Liver (tissue), 9 donors: ENCODE data around the gene FBXO33. TPM values are rescaled to one million over a fixed set of nuclear protein-coding genes. Genes with fewer than 3 reads are reported as not detected.

Experiments used
- DNase-seq: peaks from one replicate; pipeline ENCODE4 v3.0.0-alpha.2; 2017; ENCODE audit warnings: low spot score
- H3K27ac ChIP-seq, 2 donors: one replicate each; pipeline ENCODE4 v1.7.0; 2013; ENCODE audit warnings: inconsistent platforms in 2 of 2, low read length in 2 of 2, control low read depth in 1 of 2, low read depth in 1 of 2, mild to moderate bottlenecking in 1 of 2
- H3K27me3 ChIP-seq, 4 donors: one replicate each; pipeline versions ENCODE4 v1.6.1 to v1.7.0; 2013; ENCODE audit warnings: low read length in 3 of 4, inconsistent platforms in 1 of 4, mild to moderate bottlenecking in 1 of 4, moderate library complexity in 1 of 4; ENCODE audit not compliant: control insufficient read depth in 4 of 4, insufficient read depth in 4 of 4
- H3K36me3 ChIP-seq, 4 donors: one replicate each; pipeline versions ENCODE4 v1.6.1 to v1.7.0; 2013; ENCODE audit warnings: low read length in 3 of 4, mild to moderate bottlenecking in 3 of 4, low read depth in 1 of 4, moderate library complexity in 1 of 4; ENCODE audit not compliant: control insufficient read depth in 4 of 4, insufficient read depth in 3 of 4
- H3K4me1 ChIP-seq, 4 donors: one replicate each; pipeline versions ENCODE4 v1.6.1 to v1.7.0; 2013; ENCODE audit warnings: low read length in 3 of 4, mild to moderate bottlenecking in 3 of 4, moderate library complexity in 1 of 4; ENCODE audit not compliant: control insufficient read depth in 4 of 4, insufficient read depth in 4 of 4
- H3K4me3 ChIP-seq, 3 donors: one replicate each; pipeline versions ENCODE4 v1.6.1 to v1.7.0; 2013; ENCODE audit warnings: low read length in 3 of 3, control low read depth in 1 of 3, low read depth in 1 of 3, mild to moderate bottlenecking in 1 of 3
- H3K9ac ChIP-seq, 2 donors: one replicate each; pipeline ENCODE4 v1.7.0; 2013; ENCODE audit warnings: low read length in 2 of 2, mild to moderate bottlenecking in 2 of 2, moderate library complexity in 2 of 2, control low read depth in 1 of 2, low read depth in 1 of 2
- H3K9me3 ChIP-seq, 4 donors: one replicate each; pipeline versions ENCODE4 v1.6.1 to v1.7.0; 2013; ENCODE audit warnings: low read length in 3 of 4; ENCODE audit not compliant: control insufficient read depth in 4 of 4
- ATF3 ChIP-seq: IDR thresholded peaks from 2 replicates; pipeline ENCODE4 v1.6.1; 2016; ENCODE audit warnings: antibody characterized with exemption
- EGR1 ChIP-seq, 2 donors: IDR thresholded peaks; 2 replicates each; pipeline ENCODE4 v1.6.1; 2016 to 2018; ENCODE audit warnings: antibody characterized with exemption in 2 of 2, low read depth in 2 of 2
- FOXA1 ChIP-seq: IDR thresholded peaks from 2 replicates; pipeline ENCODE4 v1.6.1; 2016; ENCODE audit warnings: antibody characterized with exemption
- FOXA2 ChIP-seq: IDR thresholded peaks from 2 replicates; pipeline ENCODE4 v1.6.1; 2016; ENCODE audit warnings: antibody characterized with exemption
- GABPA ChIP-seq, 2 donors: IDR thresholded peaks in 1 of 2; conservative IDR thresholded peaks in 1 of 2; 2 replicates each; pipeline ENCODE4 v1.6.1; 2016; ENCODE audit warnings: antibody characterized with exemption in 2 of 2, mild to moderate bottlenecking in 1 of 2, moderate library complexity in 1 of 2
- HNF4A ChIP-seq, 2 donors: conservative IDR thresholded peaks; 2 replicates each; pipeline ENCODE4 v1.6.1; 2016; ENCODE audit warnings: antibody characterized with exemption in 2 of 2, mild to moderate bottlenecking in 2 of 2
- HNF4G ChIP-seq: IDR thresholded peaks from 2 replicates; pipeline ENCODE4 v1.6.1; 2016; ENCODE audit warnings: antibody characterized with exemption
- JUND ChIP-seq, 2 donors: IDR thresholded peaks; 2 replicates each; pipeline ENCODE4 v1.6.1; 2016; ENCODE audit warnings: antibody characterized with exemption in 2 of 2
- MAX ChIP-seq: IDR thresholded peaks from 2 replicates; pipeline ENCODE4 v1.6.1; 2016; ENCODE audit warnings: antibody characterized with exemption
- NR2F2 ChIP-seq: IDR thresholded peaks from 2 replicates; pipeline ENCODE4 v1.6.1; 2016; ENCODE audit warnings: antibody characterized with exemption
- RAD21 ChIP-seq, 2 donors: IDR thresholded peaks; 2 replicates each; pipeline ENCODE4 v1.6.1; 2016; ENCODE audit warnings: antibody characterized with exemption in 2 of 2, mild to moderate bottlenecking in 2 of 2
- RXRA ChIP-seq, 2 donors: IDR thresholded peaks; 2 replicates each; pipeline ENCODE4 v1.6.1; 2017 to 2018; ENCODE audit warnings: antibody characterized with exemption in 2 of 2, mild to moderate bottlenecking in 1 of 2
- SP1 ChIP-seq: IDR thresholded peaks from 2 replicates; pipeline ENCODE4 v1.6.1; 2018; ENCODE audit warnings: antibody characterized with exemption, mild to moderate bottlenecking
- TAF1 ChIP-seq: conservative IDR thresholded peaks from 2 replicates; pipeline ENCODE4 v1.6.1; 2016; ENCODE audit warnings: antibody characterized with exemption, mild to moderate bottlenecking
- YY1 ChIP-seq: IDR thresholded peaks from 2 replicates; pipeline ENCODE4 v1.6.1; 2016; ENCODE audit warnings: antibody characterized with exemption, mild to moderate bottlenecking
- WGBS: extraction: QIAGEN DNeasy Blood & Tissue Kit; methylation state at CpG from one replicate; pipeline ENCODE4 v1.1.7; 2013; 5-methylcytosine and 5-hydroxymethylcytosine counted together
- polyA plus RNA-seq, 2 donors: library from polyadenylated mRNA; stranded (reverse) in 1 of 2; unstranded in 1 of 2; fragments of 200-250 nt in 1 of 2; fragments of >200 nt in 1 of 2; fragmentation: Nextera tagmentation in 1 of 2; extraction: Ambion mirVana in 1 of 2; gene quantifications; one replicate each; pipeline versions ENCODE4 v1.2.1 to v1.2.3, GENCODE V29; 2013 to 2015
- total RNA-seq, 2 donors: library from RNA; depleted of rRNA; stranded (reverse); fragments of >200 nt; gene quantifications; one replicate each; pipeline ENCODE4 v1.2.3, GENCODE V29; 2014
- TF ChIP-seq, protein P1 (sequence below): fragments of 150-350 bp; IDR thresholded peaks from 2 replicates; pipeline ENCODE4 v1.5.1; 2017; ENCODE audit warnings: improper control_type of control experiment, low read depth, low read length; ENCODE audit not compliant: missing input control
- donor health status: healthy.
- donor health status: healthy.
- donor health status: healthy.
- donor health status: healthy.
- donor health status: healthy.

Gene FBXO33
- total and polyA plus RNA-seq, 4 donors: 3.3 to 11.4 (median 6.1) TPM

DNA sequence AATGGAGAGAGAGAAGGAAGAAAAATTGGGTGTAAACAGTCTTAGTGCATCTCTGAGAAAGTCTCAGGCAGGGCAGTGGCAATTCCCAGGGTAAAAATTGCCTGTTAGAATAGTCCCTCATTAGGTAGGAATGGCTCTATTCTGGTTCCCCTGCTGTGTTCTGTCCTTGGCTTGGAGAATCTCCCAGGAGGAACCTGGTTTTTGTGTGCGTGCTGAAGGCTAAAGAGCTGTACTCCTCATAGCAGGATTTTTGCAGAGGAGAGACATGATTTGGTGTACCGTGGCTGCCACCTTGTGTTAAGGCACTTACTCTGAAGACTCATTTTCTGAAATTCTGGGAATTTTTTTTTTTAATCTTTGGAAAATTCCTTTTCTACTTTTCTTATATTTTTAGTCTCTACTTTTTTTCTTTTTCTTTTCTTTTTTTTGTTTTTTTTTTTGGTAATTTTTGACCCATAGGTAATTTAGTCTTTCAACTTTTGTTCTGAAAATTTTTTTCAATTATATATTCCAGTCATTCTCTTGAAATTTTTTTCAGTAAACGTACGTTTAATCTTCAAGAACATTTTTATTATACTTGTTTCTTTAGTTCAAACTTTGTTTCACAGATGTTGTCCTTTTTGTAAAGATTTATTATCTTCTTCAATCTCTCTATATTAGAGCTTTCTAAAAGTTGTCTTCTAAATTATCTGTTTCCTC, 63.8 kb downstream of the FBXO33 start:
- no peak for DNase-seq
- H3K9me3 ChIP-seq: no peaks in the 10 kb centered on the region
- peak; percentile 71 to 77 for TF ChIP-seq RAD21 (IDR thresholded peaks at IDR 0.05)
- TF ChIP-seq MAX: no peak
- TF ChIP-seq, protein P1, sequence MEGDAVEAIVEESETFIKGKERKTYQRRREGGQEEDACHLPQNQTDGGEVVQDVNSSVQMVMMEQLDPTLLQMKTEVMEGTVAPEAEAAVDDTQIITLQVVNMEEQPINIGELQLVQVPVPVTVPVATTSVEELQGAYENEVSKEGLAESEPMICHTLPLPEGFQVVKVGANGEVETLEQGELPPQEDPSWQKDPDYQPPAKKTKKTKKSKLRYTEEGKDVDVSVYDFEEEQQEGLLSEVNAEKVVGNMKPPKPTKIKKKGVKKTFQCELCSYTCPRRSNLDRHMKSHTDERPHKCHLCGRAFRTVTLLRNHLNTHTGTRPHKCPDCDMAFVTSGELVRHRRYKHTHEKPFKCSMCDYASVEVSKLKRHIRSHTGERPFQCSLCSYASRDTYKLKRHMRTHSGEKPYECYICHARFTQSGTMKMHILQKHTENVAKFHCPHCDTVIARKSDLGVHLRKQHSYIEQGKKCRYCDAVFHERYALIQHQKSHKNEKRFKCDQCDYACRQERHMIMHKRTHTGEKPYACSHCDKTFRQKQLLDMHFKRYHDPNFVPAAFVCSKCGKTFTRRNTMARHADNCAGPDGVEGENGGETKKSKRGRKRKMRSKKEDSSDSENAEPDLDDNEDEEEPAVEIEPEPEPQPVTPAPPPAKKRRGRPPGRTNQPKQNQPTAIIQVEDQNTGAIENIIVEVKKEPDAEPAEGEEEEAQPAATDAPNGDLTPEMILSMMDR: peak; percentile 37
- no peak for TF ChIP-seq JUND (IDR thresholded peaks at IDR 0.05)
- H3K27ac ChIP-seq: no peak overlapping the region
- H3K4me3 ChIP-seq: no peak overlapping the region
- H3K4me1 ChIP-seq: peaks cover 0 to 2% (median 0%) of the 10 kb centered on the region in 4 donors
- no peak overlapping the region for H3K9ac ChIP-seq
- H3K36me3 ChIP-seq: peaks cover 0 to 6% (median 4%) of the 10 kb centered on the region in 4 donors
- 54% methylated on average over 4 of the region's 4 CpGs for WGBS
- H3K27me3 ChIP-seq: no peaks in the 10 kb centered on the region

DNA sequence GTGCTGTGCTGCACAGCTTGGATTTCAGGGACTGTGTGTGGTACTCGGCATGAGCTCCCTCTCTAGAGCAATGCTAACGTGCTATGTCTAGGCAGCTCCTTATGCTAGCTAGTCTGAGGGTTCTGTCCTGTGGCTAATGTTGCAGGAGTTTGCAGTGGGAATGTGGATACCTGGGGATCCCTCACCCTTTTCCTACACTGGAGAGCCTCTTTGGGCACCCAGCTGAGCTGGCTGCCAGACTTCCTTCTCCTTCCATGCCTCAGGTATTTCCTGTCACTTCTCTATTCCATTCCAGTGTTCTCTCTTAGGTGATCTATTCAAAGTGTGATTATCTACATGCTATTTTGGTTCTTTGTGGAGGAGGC, 64.9 kb downstream of the FBXO33 start:
- H3K9ac ChIP-seq: no peak overlapping the region
- TF ChIP-seq ATF3: no peak
- TF ChIP-seq EGR1 (IDR thresholded peaks at IDR 0.05; ENCODE audit: low read depth in 2 of 2): no peak
- TF ChIP-seq HNF4G: no peak
- TF ChIP-seq RAD21 (IDR thresholded peaks at IDR 0.05): no peak
- TF ChIP-seq SP1: no peak
- no peak for TF ChIP-seq JUND (IDR thresholded peaks at IDR 0.05)
- no peak overlapping the region for H3K4me3 ChIP-seq
- H3K27me3 ChIP-seq: no peaks in the 10 kb centered on the region
- peaks cover 0 to 6% (median 4%) of the 10 kb centered on the region in 4 donors for H3K36me3 ChIP-seq
- no peaks in the 10 kb centered on the region for H3K9me3 ChIP-seq
- 87% methylated on average over 2 of the region's 2 CpGs for WGBS
- H3K27ac ChIP-seq: no peak overlapping the region
- peaks cover 0 to 2% (median 0%) of the 10 kb centered on the region in 4 donors for H3K4me1 ChIP-seq
- no peak for DNase-seq

DNA sequence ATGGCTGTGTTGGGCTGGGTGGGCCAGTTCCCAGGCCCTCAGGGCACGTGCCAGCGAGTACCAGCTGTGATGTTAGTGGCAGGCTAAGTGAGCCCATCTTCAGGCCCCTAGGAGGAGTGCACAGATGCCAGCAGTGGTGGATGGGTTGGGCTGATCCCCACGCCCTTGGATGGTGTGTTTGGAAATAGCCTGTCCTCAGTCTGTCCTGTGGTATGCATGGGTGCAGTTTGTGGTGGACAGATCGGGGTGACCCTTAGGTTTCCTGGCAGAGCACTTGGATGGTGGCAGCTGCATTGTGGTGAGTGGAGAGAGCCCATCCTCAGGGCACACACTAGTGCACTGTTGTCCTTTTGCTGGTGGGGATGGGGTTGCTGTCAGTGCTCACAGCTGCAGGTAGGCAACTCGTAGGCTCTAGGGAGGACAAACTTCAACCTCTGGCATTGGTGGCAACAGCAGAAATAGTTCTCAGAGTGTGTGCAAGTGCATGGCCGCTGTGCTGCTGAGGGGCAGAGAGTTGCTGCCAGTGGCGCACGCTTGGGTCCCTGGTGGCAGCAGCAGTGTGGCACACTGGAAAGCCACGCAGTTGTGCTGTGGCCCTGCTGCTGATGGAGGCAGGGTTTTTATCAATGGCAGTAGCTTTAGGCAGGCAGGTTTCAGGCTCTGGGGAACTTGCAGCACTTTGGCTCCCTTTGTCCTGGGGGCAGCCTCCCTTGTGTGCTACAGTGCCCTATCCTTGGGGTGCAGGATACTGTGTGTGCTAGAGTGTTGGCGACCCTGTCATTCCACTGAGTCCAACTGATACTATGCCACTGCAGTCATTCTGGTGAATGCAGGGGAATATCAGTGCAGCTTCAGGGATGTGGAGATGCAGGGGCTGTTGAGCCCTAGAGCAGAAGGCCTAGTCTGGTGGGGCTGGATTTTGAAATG, 65.5 kb downstream of the FBXO33 start:
- WGBS: 96% methylated on average over 10 of the region's 10 CpGs
- H3K27ac ChIP-seq: no peak overlapping the region
- H3K4me3 ChIP-seq: no peak overlapping the region
- H3K4me1 ChIP-seq: peaks cover 0 to 2% (median 0%) of the 10 kb centered on the region in 4 donors
- peaks cover 0 to 6% (median 2%) of the 10 kb centered on the region in 4 donors for H3K36me3 ChIP-seq
- no peaks in the 10 kb centered on the region for H3K9me3 ChIP-seq
- TF ChIP-seq HNF4A (conservative IDR thresholded peaks at IDR 0.05) (no peak), JUND (IDR thresholded peaks at IDR 0.05) (no peak), FOXA1 (no peak), FOXA2 (no peak), RXRA (IDR thresholded peaks at IDR 0.05) (no peak), GABPA (IDR thresholded peaks at IDR 0.05 in 1 of 2, conservative IDR thresholded peaks at IDR 0.05 in 1 of 2) (no peak), TAF1 (no peak), NR2F2 (no peak), EGR1 (IDR thresholded peaks at IDR 0.05; ENCODE audit: low read depth in 2 of 2) (no peak), YY1 (no peak)
- TF ChIP-seq, protein P1: no peak
- no peak for DNase-seq
- no peaks in the 10 kb centered on the region for H3K27me3 ChIP-seq
- H3K9ac ChIP-seq: no peak overlapping the region
